HG02938 (cell line): Measurements from ENCODE around the gene PRKG1.

Source experiments
- ATAC-seq: cut with Tn5 transposase; IDR thresholded peaks from one replicate; pipeline ENCODE4 v1.9.1; 2021; ENCODE audit warnings: mild to moderate bottlenecking, moderate library complexity; ENCODE audit not compliant: unreplicated experiment

The PRKG1 gene

DNA sequence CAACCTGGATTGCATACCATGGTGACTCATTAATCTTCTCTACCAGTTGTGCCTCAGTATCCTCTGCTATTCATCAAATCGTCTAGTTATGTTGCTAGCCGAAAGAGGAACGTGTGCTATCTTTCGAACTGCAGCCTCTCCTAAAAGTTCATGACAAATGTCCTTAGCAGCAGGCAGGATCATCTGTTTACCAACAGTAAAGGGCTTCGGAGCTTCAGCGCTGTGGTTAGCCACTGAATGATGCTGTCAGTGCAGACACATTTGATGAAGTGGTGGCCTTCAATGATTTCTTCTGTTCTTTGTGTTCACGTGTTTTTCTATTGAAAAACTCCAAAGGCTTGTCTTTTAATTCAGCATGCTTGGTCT, 556.3 kb downstream of the PRKG1 start:
- ATAC-seq, result no peak

DNA sequence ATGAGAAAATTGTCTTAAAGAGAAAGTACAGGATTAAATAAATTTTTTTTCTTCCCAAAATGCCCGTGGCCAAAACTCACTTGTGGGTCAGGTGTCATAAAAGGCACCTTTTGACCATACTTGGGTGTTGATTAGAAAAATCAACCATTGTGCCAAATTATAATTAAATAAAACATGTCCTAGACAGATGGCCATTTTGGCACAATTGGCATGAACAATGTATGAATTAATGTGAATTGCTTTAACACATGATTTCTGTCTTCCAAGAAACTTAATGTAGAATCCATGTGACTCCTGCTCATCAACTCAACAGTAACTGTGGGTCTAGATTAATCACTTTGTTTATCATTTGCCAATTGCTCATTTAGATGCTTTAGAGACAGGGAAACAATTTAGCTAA, 561.1 kb downstream of the PRKG1 start:
- ATAC-seq, result no peak

DNA sequence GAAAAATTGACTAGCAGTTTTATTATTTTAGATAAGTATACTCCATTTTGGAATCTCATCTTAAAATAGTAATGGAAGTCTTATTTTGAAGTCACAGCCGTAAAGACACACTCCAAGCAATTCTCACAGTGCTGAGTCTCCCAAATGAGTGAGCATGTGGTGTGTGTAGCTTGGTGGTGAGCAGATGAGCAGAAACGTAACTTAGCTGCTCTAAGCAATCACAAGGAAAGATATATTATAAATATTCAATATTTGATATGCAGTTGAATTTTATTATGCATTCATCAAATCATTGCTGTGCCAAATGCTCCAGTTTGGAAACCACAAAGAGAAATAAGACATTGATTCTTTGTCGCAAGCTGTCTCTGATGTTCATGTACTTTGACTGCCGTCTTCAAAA, 563.9 kb downstream of the PRKG1 start:
- no peak for ATAC-seq

DNA sequence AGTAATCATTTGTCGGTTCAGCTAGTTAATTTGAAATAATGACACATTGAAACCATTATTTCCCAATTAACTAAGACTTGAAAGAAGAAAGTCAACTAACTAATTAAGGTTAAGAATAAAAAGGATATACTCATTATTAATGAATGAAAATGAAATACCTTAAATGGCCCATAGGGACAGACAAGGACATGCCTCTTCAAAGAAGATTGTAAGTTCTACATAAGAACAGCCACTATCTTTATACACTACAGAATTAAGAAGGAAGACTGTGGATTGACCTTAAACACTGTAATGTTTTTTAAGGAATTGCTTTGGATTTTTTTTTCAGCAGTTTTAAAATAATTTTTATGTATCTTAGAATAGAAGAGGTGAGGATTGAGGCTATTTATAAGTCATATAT, 564.5 kb downstream of the PRKG1 start:
- no peak for ATAC-seq

DNA sequence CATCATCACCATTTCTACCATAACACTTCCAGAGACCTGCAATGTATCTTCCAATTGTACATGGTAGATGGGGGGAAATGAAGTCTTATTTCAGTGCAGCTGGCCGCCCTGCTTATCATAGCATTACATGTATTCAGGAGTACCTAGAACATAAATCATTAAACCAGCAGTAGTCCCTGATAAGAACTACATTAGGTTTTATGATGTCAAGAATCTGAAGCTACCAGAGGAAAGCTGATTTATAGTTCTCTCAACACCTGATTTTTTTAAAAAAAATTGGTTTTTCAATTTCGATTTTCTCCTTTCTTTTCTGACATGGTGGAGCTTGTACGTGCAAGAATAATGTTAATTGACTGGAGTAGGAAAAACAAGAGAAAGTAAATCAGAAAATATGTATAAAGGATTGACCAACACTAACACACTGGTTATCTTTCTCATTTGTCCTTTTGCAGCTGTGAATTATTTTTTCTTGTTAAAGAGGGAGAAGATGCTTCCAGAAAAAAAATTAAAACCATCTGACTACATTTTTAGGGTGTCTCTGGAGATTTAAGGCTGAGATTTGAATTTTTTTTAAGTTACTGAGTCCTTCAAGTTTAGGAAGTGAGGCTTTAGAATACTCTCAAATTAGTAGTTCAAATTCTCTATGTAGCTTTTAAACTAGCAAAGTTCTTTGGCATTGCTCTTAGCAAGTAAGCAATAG, 566.0 kb downstream of the PRKG1 start:
- no peak for ATAC-seq

DNA sequence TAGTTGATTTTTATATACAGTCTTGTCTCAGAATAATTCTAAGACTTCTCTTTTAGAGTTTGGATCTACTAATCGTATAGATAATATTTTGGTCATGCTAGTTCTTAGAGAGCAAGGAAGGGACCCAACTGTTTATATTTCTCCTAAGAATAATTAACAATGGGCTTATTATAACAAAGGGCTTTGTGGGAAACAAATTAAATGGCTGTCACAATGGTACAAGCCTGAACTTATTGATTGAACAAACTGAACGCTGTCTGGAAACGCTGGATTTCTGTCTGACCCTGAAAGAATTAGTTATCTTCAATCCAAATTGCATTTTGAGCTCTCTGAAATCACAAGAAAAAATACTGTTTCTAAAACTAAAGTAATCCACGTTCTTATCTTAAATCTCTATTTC, 568.3 kb downstream of the PRKG1 start:
- no peak for ATAC-seq

DNA sequence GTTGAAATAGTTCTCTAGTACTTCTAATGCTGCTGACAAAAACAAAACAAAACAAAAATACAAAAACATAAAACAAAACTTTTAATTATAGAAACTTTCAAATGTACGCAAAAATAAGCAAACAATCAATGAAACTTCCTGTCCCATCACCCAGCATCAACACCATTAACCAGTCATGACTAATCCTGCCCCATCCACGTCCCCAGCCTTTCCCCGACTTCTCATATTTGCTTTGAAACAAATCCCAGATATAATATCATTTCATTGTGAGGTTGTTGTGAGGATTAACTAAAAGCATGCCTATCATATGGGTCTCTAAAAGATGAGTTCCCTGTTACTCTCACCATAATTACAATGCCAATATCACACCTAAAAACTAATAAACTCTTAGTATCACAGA, 569.4 kb downstream of the PRKG1 start:
- no peak for ATAC-seq

DNA sequence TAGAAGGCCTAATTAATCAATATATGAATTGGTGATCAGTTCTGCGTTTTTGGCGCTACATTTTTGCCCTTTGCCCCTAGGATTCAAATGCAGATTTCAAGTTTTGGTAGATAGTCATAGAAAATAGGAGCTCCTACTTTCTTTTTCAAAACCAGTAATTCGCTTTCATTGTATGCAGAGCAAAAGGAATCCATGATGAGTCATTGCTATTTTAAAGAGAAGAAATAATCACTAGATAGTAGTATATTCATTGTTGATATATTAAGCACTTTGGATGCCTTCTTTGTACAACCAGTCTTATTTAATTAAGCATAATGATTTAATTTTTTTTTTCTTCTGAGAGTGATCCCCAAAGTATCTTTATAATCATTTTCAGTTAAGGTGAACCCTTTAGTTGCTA, 574.8 kb downstream of the PRKG1 start:
- no peak for ATAC-seq

DNA sequence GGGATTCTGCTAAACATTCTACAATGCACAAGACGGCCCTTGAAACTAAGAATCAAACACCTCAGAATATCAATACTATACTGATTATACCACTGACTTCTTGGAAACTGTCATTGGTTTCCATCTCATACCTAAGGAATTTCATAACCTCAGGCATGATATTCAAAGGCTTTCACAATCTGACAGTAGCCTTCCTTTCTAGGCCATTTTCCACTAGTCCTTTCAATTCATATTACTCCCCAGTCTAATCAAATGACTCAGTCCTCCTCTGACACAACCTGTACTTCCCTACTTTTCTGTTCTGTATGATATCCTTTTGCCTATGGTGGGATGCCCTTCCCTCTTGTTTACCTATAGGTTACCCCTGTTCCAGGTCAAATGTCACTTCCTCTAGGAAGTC, 576.8 kb downstream of the PRKG1 start:
- no peak for ATAC-seq

DNA sequence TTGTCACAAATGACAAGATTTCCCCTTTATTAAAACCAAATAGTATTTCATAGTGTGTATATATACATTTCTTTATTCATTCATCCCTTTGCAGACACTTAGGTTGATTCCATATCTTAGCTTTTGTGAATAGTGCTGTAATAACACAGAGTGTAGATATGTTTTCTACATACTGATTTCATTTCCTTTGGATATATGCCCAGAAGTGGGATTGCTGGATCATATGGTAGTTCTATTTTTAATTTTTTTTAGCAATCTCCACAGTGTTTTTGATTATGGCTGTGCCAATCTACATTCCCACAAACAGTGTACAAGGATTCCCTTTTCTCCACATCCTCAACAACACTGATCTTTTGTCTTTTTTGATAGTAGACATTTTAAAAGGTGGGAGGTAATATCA, 578.7 kb downstream of the PRKG1 start:
- ATAC-seq, result no peak

DNA sequence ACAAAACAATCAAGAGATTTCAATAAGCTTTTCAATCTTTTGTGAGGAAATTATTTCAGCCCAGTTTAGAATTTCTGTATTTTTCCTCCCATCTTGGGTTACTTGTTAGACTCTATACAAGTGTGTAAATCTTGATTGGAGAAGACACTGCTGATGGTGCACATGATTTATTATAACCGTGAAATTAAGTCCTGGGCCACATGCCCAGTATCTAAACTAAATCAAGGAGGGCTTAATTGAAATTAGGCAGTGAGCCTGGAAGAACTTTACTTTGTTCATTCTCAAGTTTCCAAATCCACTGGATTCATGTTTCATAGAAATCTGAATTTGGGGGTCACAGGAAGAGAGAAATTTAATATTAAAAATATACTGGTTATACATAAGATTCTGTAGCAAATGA, 580.6 kb downstream of the PRKG1 start:
- no peak for ATAC-seq

DNA sequence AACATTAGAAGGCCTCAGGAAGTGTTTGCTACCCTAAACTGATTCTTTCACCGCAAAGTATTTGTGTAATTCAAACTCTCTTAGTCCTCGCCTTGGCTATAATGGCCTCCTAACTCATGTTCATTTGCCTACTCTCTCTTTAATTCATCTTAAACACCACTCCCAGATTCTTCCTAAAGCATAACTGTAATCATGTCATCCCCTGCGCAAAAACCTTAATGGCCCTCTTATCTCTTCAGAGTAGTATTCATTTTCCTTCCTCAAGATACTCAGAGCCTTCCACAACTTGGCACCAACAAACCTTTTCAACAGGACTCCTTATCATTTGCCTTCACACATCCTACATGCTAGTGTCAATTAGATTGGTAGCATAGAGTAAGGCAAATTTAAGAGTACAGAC, 582.2 kb downstream of the PRKG1 start:
- ATAC-seq, result no peak

DNA sequence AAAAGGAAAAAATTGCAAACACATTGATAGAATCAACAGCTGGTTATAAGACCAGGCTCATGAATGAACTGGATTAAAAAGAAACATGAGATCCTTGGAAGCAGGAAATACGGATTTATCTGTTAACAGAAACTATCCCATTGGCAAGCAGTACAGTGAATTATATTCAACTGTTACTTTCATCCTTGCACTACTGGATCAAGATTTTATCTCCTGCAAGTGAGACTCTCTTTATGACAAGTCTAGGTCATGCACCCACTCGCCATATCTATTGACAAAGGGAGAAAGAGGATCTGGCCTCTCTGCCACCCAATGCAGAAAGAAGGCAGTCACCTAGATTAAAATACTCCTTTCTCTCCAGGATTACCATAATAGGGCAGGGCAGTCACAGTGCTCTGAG, 583.7 kb downstream of the PRKG1 start:
- no peak for ATAC-seq

DNA sequence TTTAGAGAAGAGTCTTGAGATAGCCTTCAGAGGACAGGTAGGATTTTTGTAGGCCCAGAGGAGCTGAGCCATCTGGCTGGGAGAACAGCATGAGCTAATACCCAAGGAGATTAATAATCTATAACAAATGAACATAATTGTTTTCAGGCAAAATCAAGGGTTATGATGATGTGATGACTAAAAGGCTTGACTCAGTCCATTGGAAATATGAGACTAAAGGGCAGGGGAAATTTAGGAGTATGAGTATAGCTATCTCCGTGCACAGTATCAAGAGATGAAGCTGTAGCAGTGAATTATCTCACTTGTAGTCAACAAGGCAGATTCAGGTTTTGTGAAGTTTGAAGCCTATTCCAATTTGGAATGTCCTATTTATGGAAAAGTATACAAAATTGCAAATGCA, 585.1 kb downstream of the PRKG1 start:
- no peak for ATAC-seq

DNA sequence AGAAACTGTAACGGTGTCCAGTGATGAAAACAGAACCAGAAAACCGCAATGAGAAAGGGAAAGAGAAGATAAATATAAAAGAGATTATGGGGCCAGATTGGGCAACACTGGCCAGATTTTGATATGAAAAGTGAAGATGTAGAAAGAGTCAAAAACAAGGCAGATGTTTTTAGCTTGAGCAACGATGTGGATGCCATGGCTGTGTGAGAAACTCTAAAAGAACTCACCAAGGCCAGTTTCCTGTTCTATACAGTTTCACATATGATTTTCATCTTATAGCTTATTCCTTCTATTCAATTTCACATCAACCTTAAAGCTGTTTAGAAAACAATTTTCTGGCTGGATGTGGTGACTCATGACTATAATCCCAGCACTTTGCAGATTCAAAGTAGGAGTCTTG, 588.8 kb downstream of the PRKG1 start:
- ATAC-seq, result no peak

DNA sequence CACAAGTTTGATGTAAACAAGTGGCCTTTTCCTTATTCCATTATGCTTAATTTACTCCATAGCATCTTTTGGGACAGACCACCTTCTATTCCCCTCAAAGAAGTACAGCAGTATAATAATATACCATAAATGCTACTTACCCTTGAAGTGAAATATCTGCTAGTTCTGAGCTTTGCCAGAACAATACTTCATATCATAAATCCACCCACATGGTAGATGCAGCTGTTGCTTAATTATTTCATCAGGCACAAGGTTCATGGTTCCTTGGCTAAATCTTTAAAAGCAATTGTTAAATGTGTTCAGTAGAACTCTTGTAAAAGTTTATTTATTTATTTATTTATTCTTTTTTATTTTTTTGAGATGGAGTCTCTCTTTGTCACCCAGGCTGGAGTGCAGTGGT, 592.2 kb downstream of the PRKG1 start:
- no peak for ATAC-seq

DNA sequence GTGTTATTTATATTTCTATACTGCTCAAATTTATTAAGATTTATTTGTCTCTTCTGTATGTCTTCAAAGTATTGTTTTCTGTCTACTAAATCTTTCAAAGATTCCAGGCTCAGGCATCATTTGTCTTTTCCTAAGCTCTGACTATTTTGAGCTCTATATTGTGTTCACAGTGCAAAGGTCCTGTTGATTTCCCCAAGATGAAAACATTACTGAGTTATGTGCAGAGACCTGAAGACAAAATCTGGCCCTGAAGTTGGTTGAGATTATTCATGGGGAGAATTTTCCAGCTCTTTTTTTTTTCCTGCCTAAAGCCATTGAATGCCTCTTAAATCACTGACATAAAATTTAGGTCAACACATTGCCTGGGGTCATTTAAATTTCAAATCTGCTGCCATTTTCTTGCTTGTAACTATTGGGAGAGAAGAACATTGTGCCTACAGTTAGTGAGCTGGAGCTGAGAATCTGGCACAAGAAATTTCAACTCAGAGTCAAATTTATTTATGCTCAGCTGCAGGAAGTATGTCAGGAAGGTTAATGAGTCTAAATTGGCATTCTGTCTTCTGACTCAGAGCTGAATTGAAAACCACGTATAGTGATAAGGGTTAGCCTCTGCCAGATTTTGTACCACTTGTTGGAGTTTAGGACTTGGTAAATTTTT, 593.5 kb downstream of the PRKG1 start:
- no peak for ATAC-seq

DNA sequence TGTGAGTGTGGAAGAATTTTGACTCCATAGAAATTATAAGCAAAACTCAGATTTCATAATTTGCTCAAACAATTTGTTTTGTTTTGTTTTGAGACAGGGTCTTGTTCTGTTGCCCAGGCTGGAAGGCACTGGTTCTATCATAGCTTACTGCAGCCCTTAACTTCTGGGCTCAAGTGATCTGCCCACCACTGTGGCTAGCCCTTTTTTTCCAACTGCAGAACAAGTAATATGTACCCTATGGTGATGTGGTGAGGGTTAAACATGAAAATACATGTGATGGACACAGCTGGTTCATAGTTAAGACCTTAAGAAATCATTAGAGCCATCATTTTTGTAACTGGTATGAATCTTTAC, 594.0 kb downstream of the PRKG1 start:
- ATAC-seq, result no peak

DNA sequence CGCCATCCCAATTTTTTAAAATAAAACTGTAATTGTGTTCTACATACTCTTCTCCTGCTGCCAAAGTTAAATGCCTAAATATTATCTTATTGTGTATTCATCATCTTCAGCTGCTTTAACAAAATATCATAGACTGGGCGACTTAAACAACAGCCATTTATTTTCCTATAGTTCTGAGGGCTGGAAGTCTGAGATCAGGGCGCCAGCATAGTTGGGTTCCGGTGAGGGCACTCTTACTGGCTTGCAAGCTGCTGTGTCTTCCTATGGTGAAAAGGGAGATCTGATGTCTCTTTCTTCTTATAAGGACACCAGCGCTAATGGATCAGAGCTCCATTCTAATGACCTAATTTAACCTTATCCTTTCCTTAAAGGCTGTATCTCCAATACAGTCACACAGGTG, 594.8 kb downstream of the PRKG1 start:
- no peak for ATAC-seq

DNA sequence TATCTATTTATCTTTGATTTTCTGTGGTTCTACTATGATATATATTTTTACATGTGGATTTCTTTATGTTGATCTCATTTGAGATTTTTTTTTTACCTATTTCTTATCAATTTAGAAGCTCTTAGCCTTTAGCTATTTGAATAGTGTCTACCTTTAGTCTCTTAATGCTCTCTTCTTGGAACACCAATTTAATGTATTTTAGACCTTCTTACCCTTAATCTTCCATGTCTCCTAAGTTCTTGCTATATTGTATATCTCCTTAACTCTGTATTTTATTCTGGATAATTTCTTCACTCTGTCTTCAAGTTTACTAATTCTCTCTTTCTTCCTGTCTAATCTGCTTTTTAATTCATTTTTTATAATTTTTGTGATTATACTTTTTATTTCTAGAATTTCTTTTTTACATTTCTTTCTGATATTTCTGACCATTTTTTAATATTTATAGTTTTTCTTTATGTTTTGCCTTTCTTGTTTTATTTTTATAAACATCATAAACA, 597.8 kb downstream of the PRKG1 start:
- ATAC-seq, result no peak

DNA sequence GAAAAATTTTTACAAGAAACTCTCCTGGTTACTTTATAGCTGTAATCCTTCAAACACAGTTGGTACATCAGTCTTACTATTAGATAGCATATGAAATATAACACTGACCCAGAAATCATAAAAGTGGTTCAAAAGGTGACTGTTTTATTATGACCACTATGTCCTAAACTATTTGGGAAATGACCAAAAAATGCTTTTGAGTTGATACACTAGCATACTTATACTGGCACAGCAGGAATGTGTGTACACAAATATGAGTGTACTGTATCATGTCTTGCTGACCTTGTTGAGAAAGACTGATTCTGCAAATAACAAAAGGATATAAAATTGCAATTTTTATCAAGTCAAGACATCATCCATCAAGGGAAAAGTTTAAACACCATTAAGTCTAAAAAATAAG, 600.8 kb downstream of the PRKG1 start:
- ATAC-seq, result no peak

DNA sequence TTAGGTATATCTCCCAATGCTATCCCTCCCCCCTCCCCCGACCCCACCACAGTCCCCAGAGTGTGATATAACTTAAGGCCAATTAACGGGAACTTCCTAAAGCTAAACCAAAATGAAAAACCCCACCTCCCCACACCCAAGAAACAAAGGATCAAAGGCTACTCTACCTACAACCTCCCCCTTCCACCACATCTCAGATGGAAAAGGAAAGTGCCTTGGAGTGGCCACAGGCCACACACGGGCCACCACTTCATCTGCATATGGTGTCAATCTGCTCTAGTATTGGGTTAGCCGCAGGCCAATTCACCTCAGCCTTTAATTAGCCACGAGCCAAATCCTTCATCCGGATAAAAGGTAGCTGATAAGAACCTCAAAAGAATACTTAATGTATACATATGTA, 605.6 kb downstream of the PRKG1 start:
- no peak for ATAC-seq
